Keratinocyte (primary cell): Measurements from ENCODE around the gene SDC1. TPM values are rescaled to one million over a fixed set of nuclear protein-coding genes. Genes with fewer than 3 reads are reported as not detected.
"Not testable (repeated sequence)": the region's sequence is repeated elsewhere in the genome, so short reads cannot be mapped to it uniquely, and the experiment has no call there.

Experiments
- DNase-seq: peaks from one replicate; pipeline ENCODE4 v3.0.0-alpha.2; 2011; ENCODE audit warnings: low read depth, missing footprints, low spot score
- FAIRE-seq: peaks from 2 replicates; lab custom pipeline; 2011; peaks lifted over from hg19 to GRCh38; lab: Jason Lieb, UNC
- H2AFZ ChIP-seq: 2 replicates; pipeline ENCODE4 v1.6.0; 2012; ENCODE audit warnings: low read length, control low read depth, inconsistent platforms; ENCODE audit not compliant: control insufficient read depth
- H3K27ac ChIP-seq: 2 replicates; pipeline ENCODE4 v1.5.1; 2011; ENCODE audit warnings: low read length; ENCODE audit not compliant: control insufficient read depth, insufficient read depth
- H3K27me3 ChIP-seq: 3 replicates; pipeline ENCODE4 v1.6.0; 2011; ENCODE audit warnings: low read length; ENCODE audit not compliant: control insufficient read depth, insufficient read depth; ENCODE audit errors: extremely low read depth
- H3K36me3 ChIP-seq, 2 experiments: 2 replicates in 1 of 2; 3 replicates in 1 of 2; pipeline ENCODE4 v1.5.1; 2011; ENCODE audit warnings: low read length in 2 of 2, mild to moderate bottlenecking in 1 of 2; ENCODE audit not compliant: control insufficient read depth in 2 of 2, insufficient read depth in 2 of 2; ENCODE audit errors: extremely low read depth in 1 of 2
- H3K4me1 ChIP-seq: 3 replicates; pipeline ENCODE4 v1.5.1; 2011; ENCODE audit warnings: low read length; ENCODE audit not compliant: control insufficient read depth, insufficient read depth; ENCODE audit errors: extremely low read depth
- H3K4me2 ChIP-seq: 3 replicates; pipeline ENCODE4 v1.6.0; 2011; ENCODE audit warnings: low read depth, low read length; ENCODE audit not compliant: control insufficient read depth, insufficient read depth; ENCODE audit errors: extremely low read depth
- H3K4me3 ChIP-seq, 3 experiments: fragments of 200-600 bp in 1 of 3; sonication (generic) in 1 of 3; 2 replicates in 2 of 3; 3 replicates in 1 of 3; pipeline ENCODE4 v1.5.1; 2011 to 2016; ENCODE audit warnings: low read length in 3 of 3, mild to moderate bottlenecking in 3 of 3, control low read depth in 2 of 3, inconsistent platforms in 1 of 3, low read depth in 1 of 3, mixed read lengths in 1 of 3, mixed run types in 1 of 3, moderate library complexity in 1 of 3; ENCODE audit not compliant: control insufficient read depth in 2 of 3, insufficient read depth in 2 of 3; ENCODE audit errors: extremely low read depth in 1 of 3
- H3K79me2 ChIP-seq: 2 replicates; pipeline ENCODE4 v1.6.0; 2012; ENCODE audit warnings: low read length; ENCODE audit not compliant: control insufficient read depth, insufficient read depth
- H3K9ac ChIP-seq: 3 replicates; pipeline ENCODE4 v1.6.0; 2011; ENCODE audit warnings: low read length; ENCODE audit not compliant: control insufficient read depth, insufficient read depth; ENCODE audit errors: extremely low read depth
- H3K9me1 ChIP-seq: 3 replicates; pipeline ENCODE4 v1.6.0; 2011; ENCODE audit warnings: low read length; ENCODE audit not compliant: control insufficient read depth, insufficient read depth; ENCODE audit errors: extremely low read depth
- H3K9me3 ChIP-seq: 2 replicates; pipeline ENCODE4 v1.5.1; 2012; ENCODE audit warnings: low read depth, low read length; ENCODE audit not compliant: control insufficient read depth
- H4K20me1 ChIP-seq: 3 replicates; pipeline ENCODE4 v1.6.0; 2011; ENCODE audit warnings: low read length; ENCODE audit not compliant: control insufficient read depth, insufficient read depth; ENCODE audit errors: extremely low read depth
- EZH2 ChIP-seq: IDR thresholded peaks from one replicate; pipeline ENCODE4 v1.6.1; 2012; ENCODE audit warnings: inconsistent platforms, mild to moderate bottlenecking, low read length, moderate library complexity
- dilution Hi-C: fragments of 300-500 bp; cut with MboI; formaldehyde crosslinking; loops from one replicate; pipeline ENCODE4 v1.7.0; 2020; ENCODE audit warnings: low sequenced_read_pairs; ENCODE audit not compliant: extremely low pct_ligation_motif_present
- polyA plus RNA-seq, 5 experiments: library from polyadenylated mRNA; depleted of rRNA in 3 of 5; stranded (reverse) in 3 of 5; stranded (forward) in 1 of 5; unstranded in 1 of 5; fragments of >200 nt; gene quantifications; 1 replicate in 1 of 5; 2 replicates in 3 of 5; 3 replicates in 1 of 5; pipeline versions ENCODE4 v1.2.1 to v1.2.3, GENCODE V29; 2011 to 2012; ENCODE audit warnings: missing spikeins in 2 of 5, low read depth in 1 of 5, low replicate concordance in 1 of 5
- TF ChIP-seq, protein P1 (sequence below), 3 experiments: IDR thresholded peaks in 1 of 3; conservative IDR thresholded peaks in 1 of 3; optimal IDR thresholded peaks in 1 of 3; 2 replicates in 2 of 3; 3 replicates in 1 of 3; pipeline versions ENCODE3 to v1.5.1; 2011; ENCODE audit warnings: low read length in 3 of 3, mild to moderate bottlenecking in 3 of 3, moderate library complexity in 2 of 3, control low read depth in 1 of 3, inconsistent platforms in 1 of 3; ENCODE audit not compliant: insufficient read depth in 2 of 3; ENCODE audit errors: extremely low read depth in 1 of 3

The SDC1 gene
- polyA plus RNA-seq, 1 donor (not counting 4 experiments of a cell fraction or from before 2014, with no cell fraction given), result 696 TPM

DNA sequence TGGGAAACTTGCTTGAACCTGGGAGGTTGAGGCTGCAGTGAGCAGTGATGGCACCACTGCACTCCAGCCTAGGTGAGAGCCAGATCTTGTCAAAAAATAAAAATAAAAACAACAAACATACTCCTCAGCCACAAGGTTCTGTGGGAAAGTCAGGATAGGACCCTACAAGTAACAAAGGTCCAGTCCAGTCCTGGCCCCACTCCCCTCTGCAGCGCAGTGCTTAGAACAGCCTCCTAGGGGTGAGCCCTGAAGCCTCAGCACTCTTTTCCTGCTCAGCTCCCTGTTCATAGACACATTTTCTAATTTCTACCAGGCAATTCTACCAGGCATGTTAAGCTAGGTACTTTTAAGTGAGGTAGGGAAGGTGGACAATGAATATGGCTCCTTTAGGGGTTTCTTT lies 22.2 kb upstream of the SDC1 start:
- TF ChIP-seq, protein P1, sequence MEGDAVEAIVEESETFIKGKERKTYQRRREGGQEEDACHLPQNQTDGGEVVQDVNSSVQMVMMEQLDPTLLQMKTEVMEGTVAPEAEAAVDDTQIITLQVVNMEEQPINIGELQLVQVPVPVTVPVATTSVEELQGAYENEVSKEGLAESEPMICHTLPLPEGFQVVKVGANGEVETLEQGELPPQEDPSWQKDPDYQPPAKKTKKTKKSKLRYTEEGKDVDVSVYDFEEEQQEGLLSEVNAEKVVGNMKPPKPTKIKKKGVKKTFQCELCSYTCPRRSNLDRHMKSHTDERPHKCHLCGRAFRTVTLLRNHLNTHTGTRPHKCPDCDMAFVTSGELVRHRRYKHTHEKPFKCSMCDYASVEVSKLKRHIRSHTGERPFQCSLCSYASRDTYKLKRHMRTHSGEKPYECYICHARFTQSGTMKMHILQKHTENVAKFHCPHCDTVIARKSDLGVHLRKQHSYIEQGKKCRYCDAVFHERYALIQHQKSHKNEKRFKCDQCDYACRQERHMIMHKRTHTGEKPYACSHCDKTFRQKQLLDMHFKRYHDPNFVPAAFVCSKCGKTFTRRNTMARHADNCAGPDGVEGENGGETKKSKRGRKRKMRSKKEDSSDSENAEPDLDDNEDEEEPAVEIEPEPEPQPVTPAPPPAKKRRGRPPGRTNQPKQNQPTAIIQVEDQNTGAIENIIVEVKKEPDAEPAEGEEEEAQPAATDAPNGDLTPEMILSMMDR (optimal IDR thresholded peaks at IDR 0.05 in 1 of 3, IDR thresholded peaks at IDR 0.05 in 1 of 3, conservative IDR thresholded peaks at IDR 0.05 in 1 of 3; ENCODE audit: extremely low read depth in 1 of 3, insufficient read depth in 2 of 3, low read length in 3 of 3), result no peak

DNA sequence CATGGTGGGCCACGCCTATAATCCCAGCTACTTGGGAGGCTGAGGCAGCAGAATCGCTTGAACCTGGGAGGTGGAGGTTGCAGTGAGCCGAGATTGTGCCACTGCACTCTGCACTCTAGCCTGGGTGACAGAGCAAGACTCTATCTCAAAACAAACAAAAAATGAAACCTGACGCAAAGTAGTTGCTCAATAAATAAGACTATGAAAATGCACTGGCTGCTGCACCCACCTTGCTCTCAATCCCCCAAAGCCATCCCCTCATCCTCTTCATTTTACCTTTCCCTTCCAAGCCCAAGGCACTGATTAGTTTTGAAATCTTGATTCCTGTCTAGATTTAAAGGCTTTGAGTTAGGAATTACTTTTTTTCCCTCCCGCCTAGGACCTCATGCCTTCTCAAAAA lies 18.7 kb upstream of the SDC1 start:
- H3K9me1 ChIP-seq, H2AFZ ChIP-seq, H3K4me2 ChIP-seq, dilution Hi-C loops, H4K20me1 ChIP-seq, H3K36me3 ChIP-seq, FAIRE-seq, H3K9ac ChIP-seq, H3K27ac ChIP-seq, H3K4me1 ChIP-seq, H3K79me2 ChIP-seq, H3K27me3 ChIP-seq, DNase-seq, H3K9me3 ChIP-seq, H3K4me3 ChIP-seq: not testable (repeated sequence)

More for the DNA sequence above, 22.2 kb upstream of the SDC1 start:
- H3K27ac ChIP-seq, result no peak overlapping the region
- H3K9ac ChIP-seq, result no peak overlapping the region
- H4K20me1 ChIP-seq, result no peaks in the 10 kb centered on the region
- no peaks in the 10 kb centered on the region for H3K9me3 ChIP-seq
- dilution Hi-C loops, result no loop called here
- H3K27me3 ChIP-seq, result no peaks in the 10 kb centered on the region
- H3K4me2 ChIP-seq, result no peak overlapping the region
- no peaks in the 10 kb centered on the region for H3K9me1 ChIP-seq
- no peak for DNase-seq
- H2AFZ ChIP-seq, result no peak overlapping the region
- peaks cover 4 to 20% of the 10 kb centered on the region in 2 experiments for H3K36me3 ChIP-seq
- no peak for FAIRE-seq
- H3K79me2 ChIP-seq, result no peaks in the 10 kb centered on the region
- peaks cover 6% of the 10 kb centered on the region for H3K4me1 ChIP-seq
- H3K4me3 ChIP-seq, result no peak overlapping the region

DNA sequence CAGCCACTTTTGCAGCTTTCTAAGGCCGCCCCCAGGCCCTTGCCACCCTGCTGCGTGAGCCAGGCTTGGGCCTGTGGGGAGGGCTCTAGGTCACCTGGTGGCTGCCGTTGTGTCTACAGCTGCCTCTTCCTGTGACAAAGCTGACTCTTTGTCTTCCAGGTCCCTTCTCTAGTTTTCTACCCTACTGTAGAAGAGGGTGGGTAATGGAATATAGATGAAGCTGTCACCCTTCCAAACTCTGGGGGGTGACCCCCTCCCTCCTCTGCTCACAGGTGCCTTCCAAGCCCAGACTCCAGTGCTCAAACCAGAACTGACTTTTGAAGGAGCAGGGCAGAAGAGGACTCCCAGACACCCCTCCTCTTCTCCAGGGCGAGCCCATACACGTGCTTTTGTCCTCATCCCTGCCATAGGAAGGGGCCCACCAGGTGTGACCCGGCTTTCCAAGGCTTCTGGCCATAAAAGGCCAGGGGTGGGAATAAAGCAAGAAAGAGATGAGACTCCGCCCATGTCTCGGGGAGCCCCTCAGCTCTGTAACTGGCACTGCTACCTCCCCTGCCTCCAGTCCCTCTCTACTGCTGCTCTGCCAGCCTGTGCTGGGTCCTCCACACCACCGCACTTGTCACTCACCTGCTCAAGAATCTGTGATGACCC lies 17.9 kb upstream of the SDC1 start:
- dilution Hi-C loops, result no loop called here
- Histone ChIP-seq H2AFZ (no peak overlapping the region), H3K4me3 (no peak overlapping the region), H3K9ac (no peak overlapping the region), H4K20me1 (no peaks in the 10 kb centered on the region), H3K9me3 (no peaks in the 10 kb centered on the region), H3K27me3 (no peaks in the 10 kb centered on the region), H3K9me1 (no peaks in the 10 kb centered on the region), H3K27ac (no peak overlapping the region), H3K36me3 (peaks cover 0 to 7% of the 10 kb centered on the region in 2 experiments), H3K79me2 (no peaks in the 10 kb centered on the region), H3K4me2 (no peak overlapping the region), H3K4me1 (peaks cover 6% of the 10 kb centered on the region)
- TF ChIP-seq, protein P1 (optimal IDR thresholded peaks at IDR 0.05 in 1 of 3, IDR thresholded peaks at IDR 0.05 in 1 of 3, conservative IDR thresholded peaks at IDR 0.05 in 1 of 3; ENCODE audit: extremely low read depth in 1 of 3, insufficient read depth in 2 of 3, low read length in 3 of 3), result no peak
- TF ChIP-seq EZH2, result no peak
- FAIRE-seq, result no peak
- no peak for DNase-seq
